HCT116 (cell line): ENCODE results near the gene ALCAM. TPM values are rescaled to one million over a fixed set of nuclear protein-coding genes. Genes with fewer than 3 reads are reported as not detected.

ENCODE experiments used
- ATAC-seq: fragments of 200-7000 bp; cut with Tn5 transposase; 2 replicates; pipeline ENCODE4 v1.9.1; 2020; ENCODE audit warnings: mild to moderate bottlenecking, moderate library complexity
- BruUV-seq: library from RNA; stranded (reverse); fragments of 400-500 nt; replicated peaks from 2 replicates; lab custom pipeline; 2021; lab: Mats Ljungman, UMichigan
- CTCF ChIA-PET: fragments of 300-600 bp; sonication (Branson Sonifier 250); formaldehyde crosslinking; loops from one replicate; lab custom pipeline; 2021; ENCODE audit warnings: antibody characterized with exemption; lab: Charles Lee
- POLR2A ChIA-PET: fragments of 300-600, 350-600 bp; sonication (Branson Sonifier 250); formaldehyde crosslinking; loops from one replicate; lab custom pipeline; 2021; ENCODE audit warnings: antibody characterized with exemption; lab: Charles Lee
- RAD21 ChIA-PET, 2 experiments: fragments of 300-600 bp; sonication (Branson Sonifier 250); formaldehyde crosslinking; loops; one replicate each; lab custom pipeline; 2023; ENCODE audit warnings: low total read pairs in 2 of 2; ENCODE audit not compliant: uncharacterized antibody in 2 of 2, unreplicated experiment in 2 of 2, low non-redundant PET in 1 of 2; lab: Charles Lee
- DNase-seq: peaks from one replicate; pipeline ENCODE4 v3.0.0-alpha.2; 2010; ENCODE audit warnings: low read depth, low spot score
- H2AFZ ChIP-seq: fragments of 200-600 bp; shearing (Covaris generic), sonication (generic); 2 replicates; pipeline ENCODE4 v1.6.1; 2017; ENCODE audit warnings: low read depth, mixed run types, mixed read lengths, antibody characterized with exemption, low read length; ENCODE audit not compliant: poor library complexity, severe bottlenecking
- H3K27ac ChIP-seq: 2 replicates; pipeline ENCODE4 v1.5.1; 2012; ENCODE audit warnings: low read depth, low read length
- H3K27me3 ChIP-seq: fragments of 200-600 bp; sonication (generic); 2 replicates; pipeline ENCODE4 v1.6.1; 2016; ENCODE audit warnings: mixed run types, low read length, mixed read lengths; ENCODE audit not compliant: insufficient read depth
- H3K36me3 ChIP-seq, 2 experiments: fragments of 200-500 bp in 1 of 2; fragments of 200-600 bp in 1 of 2; sonication (Bioruptor generic) in 1 of 2; sonication (generic) in 1 of 2; 2 replicates each; pipeline versions ENCODE4 v1.5.1 to v1.6.1; 2014 to 2016; ENCODE audit warnings: low read length in 2 of 2, inconsistent platforms in 1 of 2, mixed read lengths in 1 of 2, mixed run types in 1 of 2; ENCODE audit not compliant: insufficient read depth in 2 of 2, control insufficient read depth in 1 of 2
- H3K4me1 ChIP-seq, 2 experiments: fragments of 200-600 bp in 1 of 2; sonication (generic) in 1 of 2; 2 replicates each; pipeline versions ENCODE4 v1.5.1 to v1.6.1; 2012 to 2017; ENCODE audit warnings: low read length in 2 of 2, inconsistent platforms in 1 of 2, mild to moderate bottlenecking in 1 of 2, mixed read lengths in 1 of 2, mixed run types in 1 of 2, moderate library complexity in 1 of 2; ENCODE audit not compliant: insufficient read depth in 2 of 2, control insufficient read depth in 1 of 2
- H3K4me2 ChIP-seq: fragments of 200-600 bp; sonication (generic); 2 replicates; pipeline ENCODE4 v1.6.1; 2017; ENCODE audit warnings: mixed run types, low read length, mixed read lengths
- H3K4me3 ChIP-seq, 2 experiments: fragments of 200-600 bp in 1 of 2; sonication (generic) in 1 of 2; replicated peaks in 1 of 2; 2 replicates each; pipeline ENCODE4 v1.5.1; 2011 to 2016; ENCODE audit warnings: low read length in 2 of 2, control low read depth in 1 of 2, low read depth in 1 of 2, mild to moderate bottlenecking in 1 of 2, mixed read lengths in 1 of 2, mixed run types in 1 of 2
- H3K79me2 ChIP-seq: fragments of 200-600 bp; sonication (generic); 2 replicates; pipeline ENCODE4 v1.6.1; 2017; ENCODE audit warnings: mild to moderate bottlenecking, mixed run types, low read length, moderate library complexity, mixed read lengths; ENCODE audit not compliant: insufficient read depth
- H3K9ac ChIP-seq: fragments of 200-600 bp; sonication (generic); 2 replicates; pipeline ENCODE4 v1.6.1; 2016; ENCODE audit warnings: low read length, mixed read lengths
- H3K9me2 ChIP-seq: fragments of 200-600 bp; sonication (generic), shearing (Covaris generic); 2 replicates; pipeline ENCODE4 v1.6.1; 2017; ENCODE audit warnings: mixed run types, mild to moderate bottlenecking, moderate library complexity; ENCODE audit not compliant: insufficient read depth
- H3K9me3 ChIP-seq, 2 experiments: fragments of 200-500 bp in 1 of 2; fragments of 200-600 bp in 1 of 2; sonication (Bioruptor generic) in 1 of 2; sonication (generic) in 1 of 2; 2 replicates each; pipeline ENCODE4 v1.6.1; 2014 to 2017; ENCODE audit warnings: low read length in 2 of 2, mixed read lengths in 2 of 2, inconsistent platforms in 1 of 2, low read depth in 1 of 2, mild to moderate bottlenecking in 1 of 2, mixed run types in 1 of 2, moderate library complexity in 1 of 2; ENCODE audit not compliant: control insufficient read depth in 1 of 2, insufficient read depth in 1 of 2
- H4K20me1 ChIP-seq: fragments of 200-600 bp; sonication (generic), shearing (Covaris generic); 2 replicates; pipeline ENCODE4 v1.6.1; 2017; ENCODE audit warnings: mixed run types, mild to moderate bottlenecking, moderate library complexity; ENCODE audit not compliant: insufficient read depth
- CBX3 ChIP-seq: IDR thresholded peaks from 2 replicates; pipeline ENCODE4 v1.6.1; 2012; ENCODE audit warnings: low read depth
- CEBPB ChIP-seq: IDR thresholded peaks from 2 replicates; pipeline ENCODE4 v1.6.1; 2012; ENCODE audit warnings: low read depth
- CTCF ChIP-seq, 3 experiments: fragments of 200-600 bp in 1 of 3; sonication (generic) in 1 of 3; IDR thresholded peaks in 2 of 3; conservative IDR thresholded peaks in 1 of 3; 2 replicates each; pipeline ENCODE4 v1.5.1; 2012 to 2017; ENCODE audit warnings: low read depth in 2 of 3, low read length in 2 of 3, antibody characterized with exemption in 1 of 3, borderline replicate concordance in 1 of 3, control low read depth in 1 of 3, mild to moderate bottlenecking in 1 of 3, mixed read lengths in 1 of 3, mixed run types in 1 of 3, moderate library complexity in 1 of 3; ENCODE audit not compliant: insufficient read depth in 1 of 3
- ELF1 ChIP-seq: IDR thresholded peaks from 2 replicates; pipeline ENCODE4 v1.6.1; 2012; ENCODE audit warnings: low read depth, borderline replicate concordance
- POLR2A ChIP-seq: IDR thresholded peaks from 2 replicates; pipeline ENCODE4 v1.7.0; 2011; ENCODE audit warnings: borderline replicate concordance; ENCODE audit not compliant: insufficient read depth, insufficient read length; ENCODE audit errors: extremely low read depth
- RAD21 ChIP-seq: IDR thresholded peaks from 2 replicates; pipeline ENCODE4 v1.6.1; 2012; ENCODE audit warnings: low read depth, mild to moderate bottlenecking
- SIN3A ChIP-seq: IDR thresholded peaks from 2 replicates; pipeline ENCODE4 v1.6.1; 2012; ENCODE audit warnings: low read depth
- TCF7L2 ChIP-seq: IDR thresholded peaks from 2 replicates; pipeline ENCODE4 v1.7.0; 2011; ENCODE audit warnings: borderline replicate concordance, inconsistent platforms; ENCODE audit not compliant: insufficient read depth, insufficient read length; ENCODE audit errors: extremely low read depth
- ZNF274 ChIP-seq: fragments of 200-500 bp; sonication (Bioruptor generic); IDR thresholded peaks from 2 replicates; pipeline ENCODE4 v1.6.1; 2014; ENCODE audit warnings: mild to moderate bottlenecking, low read depth, low read length, inconsistent platforms
- intact Hi-C: fragments of 100-400 bp; cut with micrococcal nuclease; formaldehyde crosslinking; loops from 2 replicates; pipeline ENCODE4 v1.10.0; 2022
- total RNA-seq: library from RNA; stranded (reverse); gene quantifications from one replicate; pipeline ENCODE4 v1.2.1, GENCODE V29; 2021; ENCODE audit not compliant: unreplicated experiment
- TF ChIP-seq, protein P1 (sequence below): IDR thresholded peaks from 2 replicates; pipeline ENCODE4 v1.6.1; 2012
- TF ChIP-seq, protein P2 (sequence below): IDR thresholded peaks from 2 replicates; pipeline ENCODE4 v1.6.1; 2011; ENCODE audit warnings: mild to moderate bottlenecking, low read length, moderate library complexity; ENCODE audit not compliant: insufficient replicate concordance; ENCODE audit errors: extremely low read depth

The ALCAM gene
- total RNA-seq, 1 experiment from 2014 or later, result 56.7 TPM

- RAD21 ChIA-PET, result no interaction called here
- intact Hi-C loops, result loop anchor here (2.0 to 10.0 kb wide), 5 partner anchors 31 to 1377 kb away; no protein-coding TSS in a partner anchor
- CTCF ChIA-PET, result interaction anchor here (1.6 to 3.7 kb wide), 3 partner anchors 47 to 766 kb away, joined by 3 to 20 read pairs (median 4); no protein-coding TSS in a partner anchor
- TF ChIP-seq CTCF (IDR thresholded peaks at IDR 0.05 in 2 of 3, conservative IDR thresholded peaks at IDR 0.05 in 1 of 3; ENCODE audit: borderline replicate concordance in 1 of 3, insufficient read depth in 1 of 3, low read depth in 2 of 3, low read length in 2 of 3) (peak; percentile 48 to 73 (median 63)), CBX3 (peak; percentile 28; the same call in 1 of the 2 replicates), TCF7L2 (no peak), RAD21 (peak; percentile 72)
- Histone ChIP-seq H4K20me1 (no peaks in the 10 kb centered on the region), H3K36me3 (no peaks in the 10 kb centered on the region), H3K9me3 (no peaks in the 10 kb centered on the region), H3K79me2 (peaks cover 79% of the 10 kb centered on the region), H3K9me2 (no peaks in the 10 kb centered on the region), H3K27me3 (no peaks in the 10 kb centered on the region), H2AFZ (peak overlapping the region; percentile 33), H3K4me1 (peaks cover 10 to 26% of the 10 kb centered on the region in 2 experiments; a peak in 3 of 4 replicates), H3K4me2 (peak overlapping the region; percentile 98), H3K27ac (peak overlapping the region; percentile 78), H3K9ac (peak overlapping the region; percentile 86), H3K4me3 (peak overlapping the region; percentile 74 to 91)
- POLR2A ChIA-PET, result interaction anchor here (1.2 to 2.4 kb wide), 3 partner anchors 10 to 766 kb away, joined by 3 to 8 read pairs (median 3); no protein-coding TSS in a partner anchor
- BruUV-seq, result no TSS peak
- DNase-seq (no peak), ATAC-seq (no peak)
Observed at GRCh38 chr3:105369500-105370371, 3.0 kb downstream of the ALCAM start.

- no peak for DNase-seq
- no TSS peak for BruUV-seq
- Histone ChIP-seq H3K27ac (no peak overlapping the region), H4K20me1 (no peaks in the 10 kb centered on the region), H3K4me2 (no peak overlapping the region), H3K9me3 (no peaks in the 10 kb centered on the region), H3K79me2 (peaks cover 99% of the 10 kb centered on the region), H3K9ac (no peak overlapping the region), H2AFZ (no peak overlapping the region), H3K27me3 (no peaks in the 10 kb centered on the region), H3K36me3 (no peaks in the 10 kb centered on the region), H3K4me1 (peaks cover 9 to 10% of the 10 kb centered on the region in 2 experiments; a peak in 3 of 4 replicates), H3K9me2 (no peaks in the 10 kb centered on the region), H3K4me3 (no peak overlapping the region)
- CTCF ChIA-PET, result no interaction called here
- intact Hi-C loops, result no loop called here
- ATAC-seq, result no peak
- POLR2A ChIA-PET, result no interaction called here
- RAD21 ChIA-PET, result no interaction called here
- TF ChIP-seq ZNF274 (no peak), CEBPB (no peak), SIN3A (no peak), POLR2A (no peak), ELF1 (no peak)
- TF ChIP-seq, protein P1, sequence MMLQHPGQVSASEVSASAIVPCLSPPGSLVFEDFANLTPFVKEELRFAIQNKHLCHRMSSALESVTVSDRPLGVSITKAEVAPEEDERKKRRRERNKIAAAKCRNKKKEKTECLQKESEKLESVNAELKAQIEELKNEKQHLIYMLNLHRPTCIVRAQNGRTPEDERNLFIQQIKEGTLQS, result no peak
- TF ChIP-seq, protein P2, sequence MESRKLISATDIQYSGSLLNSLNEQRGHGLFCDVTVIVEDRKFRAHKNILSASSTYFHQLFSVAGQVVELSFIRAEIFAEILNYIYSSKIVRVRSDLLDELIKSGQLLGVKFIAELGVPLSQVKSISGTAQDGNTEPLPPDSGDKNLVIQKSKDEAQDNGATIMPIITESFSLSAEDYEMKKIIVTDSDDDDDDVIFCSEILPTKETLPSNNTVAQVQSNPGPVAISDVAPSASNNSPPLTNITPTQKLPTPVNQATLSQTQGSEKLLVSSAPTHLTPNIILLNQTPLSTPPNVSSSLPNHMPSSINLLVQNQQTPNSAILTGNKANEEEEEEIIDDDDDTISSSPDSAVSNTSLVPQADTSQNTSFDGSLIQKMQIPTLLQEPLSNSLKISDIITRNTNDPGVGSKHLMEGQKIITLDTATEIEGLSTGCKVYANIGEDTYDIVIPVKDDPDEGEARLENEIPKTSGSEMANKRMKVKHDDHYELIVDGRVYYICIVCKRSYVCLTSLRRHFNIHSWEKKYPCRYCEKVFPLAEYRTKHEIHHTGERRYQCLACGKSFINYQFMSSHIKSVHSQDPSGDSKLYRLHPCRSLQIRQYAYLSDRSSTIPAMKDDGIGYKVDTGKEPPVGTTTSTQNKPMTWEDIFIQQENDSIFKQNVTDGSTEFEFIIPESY, result no peak
Observed at GRCh38 chr3:105373383-105373782, 6.7 kb downstream of the ALCAM start.
